Stimulated activated CD4-positive, alpha-beta T cell treated with anti-CD3 and anti-CD28 coated beads, Interleukin-12 subunit alpha, Interleukin-12 subunit beta, amount 100 ng/mL, for 24 hours (primary cell): ENCODE results near the gene FAM89A.
"Not testable (repeated sequence)": the region's sequence is repeated elsewhere in the genome, so short reads cannot be mapped to it uniquely, and the experiment has no call there.

Experiments
- DNase-seq, 2 experiments: peaks; one replicate each; pipeline ENCODE4 v3.0.0-alpha.2; 2020; ENCODE audit warnings: low read depth in 2 of 2

The FAM89A gene

GRCh38 chr1:231057410-231057809 is 17.4 kb upstream of the FAM89A start:
- no peak for DNase-seq

GRCh38 chr1:231055271-231055670 is 15.2 kb upstream of the FAM89A start:
- no peak for DNase-seq

GRCh38 chr1:231053493-231054162 is 13.6 kb upstream of the FAM89A start:
- DNase-seq = no peak

GRCh38 chr1:231052777-231053176 is 12.7 kb upstream of the FAM89A start:
- no peak for DNase-seq

- DNase-seq = not testable (repeated sequence)
Measured at GRCh38 chr1:231050932-231051331, 10.9 kb upstream of the FAM89A start.

GRCh38 chr1:231050395-231050794 is 10.3 kb upstream of the FAM89A start:
- DNase-seq = no peak

- no peak for DNase-seq
Measured at GRCh38 chr1:231049121-231049979, 9.3 kb upstream of the FAM89A start.

GRCh38 chr1:231048419-231048818 is 8.4 kb upstream of the FAM89A start:
- not testable (repeated sequence) for DNase-seq

- DNase-seq = not testable (repeated sequence)
Measured at GRCh38 chr1:231047529-231047928, 7.5 kb upstream of the FAM89A start.

GRCh38 chr1:231046730-231047395 is 6.8 kb upstream of the FAM89A start:
- DNase-seq = no peak

- not testable (repeated sequence) for DNase-seq
Measured at GRCh38 chr1:231045921-231046729, 6.1 kb upstream of the FAM89A start.

- DNase-seq = no peak
Measured at GRCh38 chr1:231045286-231045685, 5.2 kb upstream of the FAM89A start.

GRCh38 chr1:231044588-231044987 is 4.5 kb upstream of the FAM89A start:
- DNase-seq = no peak

- no peak for DNase-seq
Measured at GRCh38 chr1:231041719-231042261, 1.7 kb upstream of the FAM89A start.

GRCh38 chr1:231040800-231041718 is 1.0 kb upstream of the FAM89A start:
- no peak for DNase-seq

GRCh38 chr1:231039161-231040018 is 664 bp downstream of the FAM89A start:
- DNase-seq = peak; percentile 12 to 30

- DNase-seq = no peak
Measured at GRCh38 chr1:231037585-231038517, 2.2 kb downstream of the FAM89A start.

- no peak for DNase-seq
Measured at GRCh38 chr1:231036416-231036815, 3.6 kb downstream of the FAM89A start.
